ENCODE data around the gene HSD17B4. TPM values are rescaled to one million over a fixed set of nuclear protein-coding genes. Genes with fewer than 3 reads are reported as not detected.
"Not testable (repeated sequence)": the region's sequence is repeated elsewhere in the genome, so short reads cannot be mapped to it uniquely, and the experiment has no call there.

HSD17B4 gene
- total and polyA plus RNA-seq, 9 donors = 54.6 to 208 (median 129) TPM

DNA sequence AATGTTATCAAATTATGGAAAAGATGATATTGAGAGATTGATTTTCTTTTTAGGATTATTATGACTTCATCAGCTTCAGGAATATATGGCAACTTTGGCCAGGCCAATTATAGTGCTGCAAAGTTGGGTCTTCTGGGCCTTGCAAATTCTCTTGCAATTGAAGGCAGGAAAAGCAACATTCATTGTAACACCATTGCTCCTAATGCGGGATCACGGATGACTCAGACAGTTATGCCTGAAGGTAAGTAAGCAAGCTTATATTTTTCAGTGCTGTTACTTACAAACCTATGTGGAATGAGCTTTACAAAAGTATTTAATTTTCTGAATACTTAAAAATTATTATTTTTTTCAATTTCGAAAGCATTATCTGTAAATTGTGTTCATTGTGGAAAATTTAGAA, 26.5 kb downstream of the HSD17B4 start:
- H3K36me3 ChIP-seq = no peaks in the 10 kb centered on the region
- no peak overlapping the region for H3K4me3 ChIP-seq
- H3K27me3 ChIP-seq = no peaks in the 10 kb centered on the region
- DNase-seq = no peak
- H3K4me1 ChIP-seq (ENCODE audit: insufficient read depth) = no peaks in the 10 kb centered on the region
- WGBS, 3 donors = 94 to 96% (median 95%) methylated on average over 3 of the region's 3 CpGs
- intact Hi-C loops (cut with DNase I) = no loop called here
- TF ChIP-seq POLR2A (IDR thresholded peaks at IDR 0.05) = no peak
- no peak for TF ChIP-seq EP300 (IDR thresholded peaks at IDR 0.05)
- TF ChIP-seq, protein P1, sequence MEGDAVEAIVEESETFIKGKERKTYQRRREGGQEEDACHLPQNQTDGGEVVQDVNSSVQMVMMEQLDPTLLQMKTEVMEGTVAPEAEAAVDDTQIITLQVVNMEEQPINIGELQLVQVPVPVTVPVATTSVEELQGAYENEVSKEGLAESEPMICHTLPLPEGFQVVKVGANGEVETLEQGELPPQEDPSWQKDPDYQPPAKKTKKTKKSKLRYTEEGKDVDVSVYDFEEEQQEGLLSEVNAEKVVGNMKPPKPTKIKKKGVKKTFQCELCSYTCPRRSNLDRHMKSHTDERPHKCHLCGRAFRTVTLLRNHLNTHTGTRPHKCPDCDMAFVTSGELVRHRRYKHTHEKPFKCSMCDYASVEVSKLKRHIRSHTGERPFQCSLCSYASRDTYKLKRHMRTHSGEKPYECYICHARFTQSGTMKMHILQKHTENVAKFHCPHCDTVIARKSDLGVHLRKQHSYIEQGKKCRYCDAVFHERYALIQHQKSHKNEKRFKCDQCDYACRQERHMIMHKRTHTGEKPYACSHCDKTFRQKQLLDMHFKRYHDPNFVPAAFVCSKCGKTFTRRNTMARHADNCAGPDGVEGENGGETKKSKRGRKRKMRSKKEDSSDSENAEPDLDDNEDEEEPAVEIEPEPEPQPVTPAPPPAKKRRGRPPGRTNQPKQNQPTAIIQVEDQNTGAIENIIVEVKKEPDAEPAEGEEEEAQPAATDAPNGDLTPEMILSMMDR (IDR thresholded peaks at IDR 0.05) = no peak
- no peak overlapping the region for H3K27ac ChIP-seq
- no peaks in the 10 kb centered on the region for H3K9me3 ChIP-seq

DNA sequence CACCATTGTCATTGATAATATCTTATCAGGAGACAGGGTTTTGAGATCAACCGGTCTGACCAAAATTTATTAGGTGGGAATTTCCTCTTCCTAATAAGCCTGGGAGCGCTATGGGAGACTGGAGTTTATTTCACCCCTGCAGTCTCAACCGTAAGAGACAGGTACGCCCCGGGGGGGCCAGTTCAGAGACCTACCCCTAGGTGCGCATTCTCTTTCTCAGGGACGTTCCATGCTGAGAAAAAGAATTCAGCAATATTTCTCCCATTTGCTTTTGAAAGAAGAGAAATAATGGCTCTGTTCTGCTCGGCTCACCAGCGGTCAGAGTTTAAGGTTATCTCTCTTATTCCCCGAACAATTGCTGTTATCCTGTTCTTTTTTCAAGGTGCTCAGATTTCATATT, 28.3 kb downstream of the HSD17B4 start:
- H3K9me3 ChIP-seq; H3K27ac ChIP-seq; H3K4me1 ChIP-seq (ENCODE audit: insufficient read depth); DNase-seq; H3K4me3 ChIP-seq; H3K27me3 ChIP-seq; intact Hi-C loops (cut with DNase I); H3K36me3 ChIP-seq: not testable (repeated sequence)
- WGBS, 3 donors = 77 to 80% (median 78%) methylated on average over 10 of the region's 10 CpGs

DNA sequence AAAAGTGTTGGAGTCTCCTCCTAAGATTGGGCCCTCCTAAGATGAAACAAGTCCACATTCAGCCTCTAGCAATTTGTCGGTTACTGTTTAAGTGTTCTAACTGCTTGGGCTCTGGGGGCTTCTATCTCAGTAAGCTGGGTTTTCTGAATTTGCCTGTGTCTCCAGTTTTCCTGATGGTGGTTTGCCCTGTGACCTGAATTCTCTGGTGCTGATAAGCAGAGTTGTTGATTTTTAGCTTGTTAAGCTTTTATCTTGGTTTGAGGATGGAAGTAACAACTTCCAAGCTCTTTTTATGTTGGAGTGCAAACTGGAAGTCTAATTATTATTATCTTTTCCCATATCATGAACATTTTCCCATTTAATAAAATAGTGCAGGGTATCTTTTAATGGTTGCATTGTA, 30.9 kb downstream of the HSD17B4 start:
- Histone ChIP-seq H3K27ac (no peak overlapping the region), H3K4me1 (ENCODE audit: insufficient read depth) (no peaks in the 10 kb centered on the region), H3K4me3 (no peak overlapping the region), H3K9me3 (no peaks in the 10 kb centered on the region), H3K27me3 (no peaks in the 10 kb centered on the region), H3K36me3 (no peaks in the 10 kb centered on the region)
- intact Hi-C loops (cut with DNase I) = no loop called here
- TF ChIP-seq, protein P1 (IDR thresholded peaks at IDR 0.05) = no peak
- TF ChIP-seq EP300 (IDR thresholded peaks at IDR 0.05) (no peak), POLR2A (IDR thresholded peaks at IDR 0.05) (no peak)
- no peak for DNase-seq
- WGBS, 3 donors = 89 to 94% (median 93%) methylated on average over 1 of the region's 1 CpG

DNA sequence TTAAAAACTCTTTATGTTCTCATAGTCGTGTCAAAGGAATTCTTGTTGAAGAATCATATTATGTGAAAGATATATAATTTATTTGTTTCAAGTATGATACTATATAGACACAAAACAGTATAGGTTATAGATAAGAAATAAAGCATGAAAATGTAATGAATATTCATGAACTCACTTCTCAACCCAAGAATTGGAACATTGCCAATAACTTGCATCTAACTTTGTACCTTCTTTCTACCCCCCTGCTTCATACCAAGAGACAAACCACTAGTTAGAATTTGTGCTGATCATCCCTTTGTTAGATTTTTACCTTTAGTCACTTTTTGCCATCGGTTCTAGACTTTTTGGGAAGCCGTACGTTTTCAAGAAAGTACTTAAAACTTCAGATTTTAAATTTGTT, 32.6 kb downstream of the HSD17B4 start:
- H3K4me1 ChIP-seq (ENCODE audit: insufficient read depth) = no peaks in the 10 kb centered on the region
- H3K27me3 ChIP-seq = no peaks in the 10 kb centered on the region
- intact Hi-C loops (cut with DNase I) = no loop called here
- no peaks in the 10 kb centered on the region for H3K9me3 ChIP-seq
- TF ChIP-seq, protein P1 (IDR thresholded peaks at IDR 0.05) = no peak
- TF ChIP-seq POLR2A (IDR thresholded peaks at IDR 0.05) = no peak
- no peak for TF ChIP-seq EP300 (IDR thresholded peaks at IDR 0.05)
- no peak overlapping the region for H3K27ac ChIP-seq
- H3K36me3 ChIP-seq = no peaks in the 10 kb centered on the region
- DNase-seq = no peak
- no peak overlapping the region for H3K4me3 ChIP-seq
- 98 to 99% (median 98%) methylated on average over 4 of the region's 4 CpGs for WGBS, 3 donors

DNA sequence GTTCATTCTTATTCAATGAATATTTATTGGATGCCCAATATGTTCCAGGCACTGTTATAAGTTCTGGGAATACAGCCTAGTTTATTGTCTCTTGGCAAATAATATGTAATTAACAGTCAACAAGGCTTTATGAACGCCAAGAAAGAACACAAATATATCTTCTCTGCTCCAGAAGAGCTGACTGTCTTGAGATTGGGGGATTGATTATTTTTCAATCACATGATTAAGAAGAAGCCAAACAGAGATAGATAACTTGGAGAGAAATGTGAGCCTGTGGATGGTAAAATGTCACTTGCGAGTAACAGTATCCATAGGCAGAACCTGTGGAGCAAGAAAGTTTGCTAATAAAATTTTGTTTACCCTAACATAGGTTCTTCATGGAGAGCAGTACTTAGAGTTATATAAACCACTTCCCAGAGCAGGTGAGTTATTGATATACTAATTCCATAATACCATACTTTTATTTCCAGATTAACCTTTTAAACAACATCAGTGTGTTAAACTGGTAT, 49.4 kb downstream of the HSD17B4 start:
- intact Hi-C loops (cut with DNase I) = no loop called here
- 85 to 90% (median 86%) methylated on average over 2 of the region's 2 CpGs for WGBS, 3 donors
- TF ChIP-seq POLR2A (IDR thresholded peaks at IDR 0.05) = no peak
- TF ChIP-seq EP300 (IDR thresholded peaks at IDR 0.05) = no peak
- TF ChIP-seq, protein P1 (IDR thresholded peaks at IDR 0.05) = no peak
- H3K9me3 ChIP-seq = peaks cover 0 to 3% of the 10 kb centered on the region in 2 donors
- H3K27ac ChIP-seq = no peak overlapping the region
- no peak for DNase-seq
- H3K27me3 ChIP-seq = no peaks in the 10 kb centered on the region
- H3K4me1 ChIP-seq (ENCODE audit: insufficient read depth) = no peaks in the 10 kb centered on the region
- no peak overlapping the region for H3K4me3 ChIP-seq
- no peaks in the 10 kb centered on the region for H3K36me3 ChIP-seq

DNA sequence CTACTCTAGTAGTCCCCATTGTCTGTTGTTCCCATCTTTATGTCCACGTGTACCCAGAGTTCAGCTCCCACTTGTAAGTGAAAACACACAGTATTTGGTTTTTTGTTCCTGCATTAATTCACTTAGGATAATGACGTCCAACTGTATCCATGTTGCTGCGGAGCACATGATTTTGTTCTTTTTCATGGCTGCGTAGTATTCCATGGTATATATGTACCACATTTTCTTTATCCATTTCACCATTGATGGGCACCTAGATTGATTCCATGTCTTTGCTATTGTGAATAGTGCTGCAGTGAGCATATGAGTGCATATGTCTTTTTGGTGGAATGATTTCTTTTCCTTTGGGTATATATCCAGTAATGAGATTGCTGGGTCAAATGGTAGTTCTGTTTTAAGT, 51.6 kb downstream of the HSD17B4 start:
- H3K4me3 ChIP-seq; DNase-seq; H3K27ac ChIP-seq; H3K27me3 ChIP-seq; intact Hi-C loops (cut with DNase I); H3K9me3 ChIP-seq; H3K36me3 ChIP-seq; H3K4me1 ChIP-seq (ENCODE audit: insufficient read depth): not testable (repeated sequence)
- WGBS, 3 donors = 84 to 97% (median 95%) methylated on average over 4 of the region's 4 CpGs

Data from ovary (tissue), 9 donors.